ENCODE data around the gene CDH12.

The CDH12 gene

GRCh38 chr5:22495016-22495720 lies 358.0 kb downstream of the CDH12 start:
- Histone ChIP-seq H3K4me3 (ENCODE audit: low read depth, low read length) (no peak overlapping the region), H3K79me1 (ENCODE audit: low read length) (no peaks in the 10 kb centered on the region), H3K9ac (ENCODE audit: low read length) (no peak overlapping the region), H4K8ac (ENCODE audit: low read depth, low read length) (no peak overlapping the region), H3K23ac (ENCODE audit: low read length) (no peak overlapping the region), H2AK5ac (ENCODE audit: low read length) (no peak overlapping the region), H2BK5ac (ENCODE audit: low read depth, low read length, poor library complexity) (no peak overlapping the region), H3K9me3 (ENCODE audit: insufficient read depth, low read depth, low read length) (peaks cover 1% of the 10 kb centered on the region), H3K36me3 (ENCODE audit: control insufficient read depth in 1 of 2, insufficient read depth in 2 of 2, low read length in 2 of 2) (no peaks in the 10 kb centered on the region), H3K79me2 (ENCODE audit: control insufficient read depth, insufficient read depth, low read length, poor library complexity) (no peaks in the 10 kb centered on the region), H2BK12ac (ENCODE audit: low read length) (no peak overlapping the region), H3K4me2 (ENCODE audit: low read length) (no peak overlapping the region), H3K27ac (ENCODE audit: low read depth, low read length) (no peak overlapping the region), H3K27me3 (ENCODE audit: insufficient read depth, low read length) (no peaks in the 10 kb centered on the region), H3K18ac (ENCODE audit: low read length) (no peak overlapping the region), H2AFZ (ENCODE audit: insufficient read depth, low read length, poor library complexity) (no peak overlapping the region), H3K14ac (ENCODE audit: low read length) (no peak overlapping the region), H3K4me1 (ENCODE audit: control insufficient read depth in 1 of 2, insufficient read depth in 2 of 2, low read length in 2 of 2) (no peaks in the 10 kb centered on the region), H4K12ac (ENCODE audit: low read depth, low read length) (no peak overlapping the region), H2BK120ac (ENCODE audit: insufficient read depth, low read length, poor library complexity) (no peak overlapping the region), H3K4ac (ENCODE audit: low read depth, low read length) (no peak overlapping the region), H4K91ac (ENCODE audit: low read depth, low read length) (no peak overlapping the region)
- DNase-seq = no peak
- no CpG with 5 or more reads among the region's 2 CpGs for WGBS (ENCODE audit: extremely low coverage, insufficient coverage, insufficient read length)

GRCh38 chr5:22488427-22488826 lies 364.7 kb downstream of the CDH12 start:
- H3K4me2 ChIP-seq (ENCODE audit: low read length) = no peak overlapping the region
- H2BK5ac ChIP-seq (ENCODE audit: low read depth, low read length, poor library complexity) = no peak overlapping the region

DNA sequence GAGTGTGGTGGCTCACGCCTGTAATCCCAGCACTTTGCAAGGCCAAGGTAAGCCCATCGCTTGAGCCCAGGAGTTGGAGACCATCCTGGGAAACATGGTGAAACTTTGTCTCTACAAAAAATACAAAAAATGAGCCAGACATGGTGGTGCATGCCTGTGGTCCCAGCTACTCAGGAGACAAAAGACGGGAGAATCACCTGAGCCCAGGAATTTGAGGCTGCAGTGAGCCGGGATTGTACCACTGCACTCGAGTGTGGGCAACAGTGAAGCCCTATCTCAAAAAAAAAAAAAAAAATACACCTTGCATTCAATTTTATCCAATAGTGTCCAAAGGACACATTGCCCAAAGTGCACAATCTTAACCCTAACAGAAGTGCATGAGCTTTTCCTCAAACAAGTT lies 372.8 kb downstream of the CDH12 start:
- Histone ChIP-seq H3K4me2 (ENCODE audit: low read length) (no peak overlapping the region), H3K4ac (ENCODE audit: low read depth, low read length) (no peak overlapping the region), H3K23ac (ENCODE audit: low read length) (no peak overlapping the region), H3K18ac (ENCODE audit: low read length) (no peak overlapping the region), H3K4me1 (ENCODE audit: control insufficient read depth in 1 of 2, insufficient read depth in 2 of 2, low read length in 2 of 2) (no peaks in the 10 kb centered on the region), H3K14ac (ENCODE audit: low read length) (no peak overlapping the region), H3K27me3 (ENCODE audit: insufficient read depth, low read length) (no peaks in the 10 kb centered on the region), H3K79me2 (ENCODE audit: control insufficient read depth, insufficient read depth, low read length, poor library complexity) (no peaks in the 10 kb centered on the region), H2BK5ac (ENCODE audit: low read depth, low read length, poor library complexity) (no peak overlapping the region), H3K36me3 (ENCODE audit: control insufficient read depth in 1 of 2, insufficient read depth in 2 of 2, low read length in 2 of 2) (no peaks in the 10 kb centered on the region), H3K4me3 (ENCODE audit: low read depth, low read length) (no peak overlapping the region), H2BK12ac (ENCODE audit: low read length) (no peak overlapping the region), H2AK5ac (ENCODE audit: low read length) (no peak overlapping the region), H4K12ac (ENCODE audit: low read depth, low read length) (no peak overlapping the region), H3K27ac (ENCODE audit: low read depth, low read length) (no peak overlapping the region), H3K9me3 (ENCODE audit: insufficient read depth, low read depth, low read length) (no peaks in the 10 kb centered on the region), H2BK120ac (ENCODE audit: insufficient read depth, low read length, poor library complexity) (no peak overlapping the region), H4K8ac (ENCODE audit: low read depth, low read length) (no peak overlapping the region), H4K91ac (ENCODE audit: low read depth, low read length) (no peak overlapping the region), H2AFZ (ENCODE audit: insufficient read depth, low read length, poor library complexity) (no peak overlapping the region), H3K9ac (ENCODE audit: low read length) (no peak overlapping the region), H3K79me1 (ENCODE audit: low read length) (no peaks in the 10 kb centered on the region)
- WGBS (ENCODE audit: extremely low coverage, insufficient coverage, insufficient read length) = no CpG with 5 or more reads among the region's 5 CpGs
- no peak for DNase-seq

More at GRCh38 chr5:22488427-22488826, 364.7 kb downstream of the CDH12 start:
- H2BK12ac ChIP-seq (ENCODE audit: low read length) = no peak overlapping the region
- H2BK120ac ChIP-seq (ENCODE audit: insufficient read depth, low read length, poor library complexity) = no peak overlapping the region
- H3K27me3 ChIP-seq (ENCODE audit: insufficient read depth, low read length) = no peaks in the 10 kb centered on the region
- no peak overlapping the region for H4K8ac ChIP-seq (ENCODE audit: low read depth, low read length)
- no peak for DNase-seq
- H3K9ac ChIP-seq (ENCODE audit: low read length) = no peak overlapping the region
- H3K18ac ChIP-seq (ENCODE audit: low read length) = no peak overlapping the region
- H3K9me3 ChIP-seq (ENCODE audit: insufficient read depth, low read depth, low read length) = no peaks in the 10 kb centered on the region
- H4K12ac ChIP-seq (ENCODE audit: low read depth, low read length) = no peak overlapping the region
- no peaks in the 10 kb centered on the region for H3K79me2 ChIP-seq (ENCODE audit: control insufficient read depth, insufficient read depth, low read length, poor library complexity)
- no peaks in the 10 kb centered on the region for H3K4me1 ChIP-seq (ENCODE audit: control insufficient read depth in 1 of 2, insufficient read depth in 2 of 2, low read length in 2 of 2)
- no peak overlapping the region for H3K4ac ChIP-seq (ENCODE audit: low read depth, low read length)
- H3K36me3 ChIP-seq (ENCODE audit: control insufficient read depth in 1 of 2, insufficient read depth in 2 of 2, low read length in 2 of 2) = no peaks in the 10 kb centered on the region
- no peak overlapping the region for H4K91ac ChIP-seq (ENCODE audit: low read depth, low read length)
- no peaks in the 10 kb centered on the region for H3K79me1 ChIP-seq (ENCODE audit: low read length)
- no peak overlapping the region for H3K27ac ChIP-seq (ENCODE audit: low read depth, low read length)
- no peak overlapping the region for H3K4me3 ChIP-seq (ENCODE audit: low read depth, low read length)
- no peak overlapping the region for H2AK5ac ChIP-seq (ENCODE audit: low read length)
- H3K23ac ChIP-seq (ENCODE audit: low read length) = no peak overlapping the region
- no peak overlapping the region for H2AFZ ChIP-seq (ENCODE audit: insufficient read depth, low read length, poor library complexity)
- no peak overlapping the region for H3K14ac ChIP-seq (ENCODE audit: low read length)

DNA sequence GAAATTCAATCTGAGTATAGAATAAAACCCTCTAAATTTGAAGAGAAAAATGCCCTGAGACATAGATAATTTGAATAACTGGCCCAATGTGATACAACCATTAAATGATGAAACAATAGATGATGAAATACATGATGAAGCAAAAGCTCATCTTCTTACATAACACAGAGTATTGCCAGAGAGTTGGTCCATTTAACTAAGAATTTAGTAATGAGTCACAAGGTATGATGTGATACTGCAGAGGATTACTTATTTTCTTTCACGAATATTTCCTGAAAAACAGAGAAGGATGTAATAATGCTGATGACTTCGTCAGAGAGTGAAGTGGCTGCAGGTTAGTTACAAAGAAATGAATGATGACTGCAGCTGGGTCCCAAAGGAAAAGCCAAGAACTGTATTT lies 379.3 kb downstream of the CDH12 start:
- Histone ChIP-seq H3K4me1 (ENCODE audit: control insufficient read depth in 1 of 2, insufficient read depth in 2 of 2, low read length in 2 of 2) (no peaks in the 10 kb centered on the region), H3K27me3 (ENCODE audit: insufficient read depth, low read length) (no peaks in the 10 kb centered on the region), H3K27ac (ENCODE audit: low read depth, low read length) (no peak overlapping the region), H4K8ac (ENCODE audit: low read depth, low read length) (no peak overlapping the region), H3K9me3 (ENCODE audit: insufficient read depth, low read depth, low read length) (no peaks in the 10 kb centered on the region), H3K79me1 (ENCODE audit: low read length) (no peaks in the 10 kb centered on the region), H3K4me2 (ENCODE audit: low read length) (no peak overlapping the region), H3K79me2 (ENCODE audit: control insufficient read depth, insufficient read depth, low read length, poor library complexity) (no peaks in the 10 kb centered on the region), H2AFZ (ENCODE audit: insufficient read depth, low read length, poor library complexity) (no peak overlapping the region), H2AK5ac (ENCODE audit: low read length) (no peak overlapping the region), H3K4ac (ENCODE audit: low read depth, low read length) (no peak overlapping the region), H2BK12ac (ENCODE audit: low read length) (no peak overlapping the region), H3K18ac (ENCODE audit: low read length) (no peak overlapping the region), H3K14ac (ENCODE audit: low read length) (no peak overlapping the region), H2BK120ac (ENCODE audit: insufficient read depth, low read length, poor library complexity) (no peak overlapping the region), H3K23ac (ENCODE audit: low read length) (no peak overlapping the region), H3K36me3 (ENCODE audit: control insufficient read depth in 1 of 2, insufficient read depth in 2 of 2, low read length in 2 of 2) (no peaks in the 10 kb centered on the region), H3K4me3 (ENCODE audit: low read depth, low read length) (no peak overlapping the region), H4K91ac (ENCODE audit: low read depth, low read length) (no peak overlapping the region), H3K9ac (ENCODE audit: low read length) (no peak overlapping the region), H4K12ac (ENCODE audit: low read depth, low read length) (no peak overlapping the region), H2BK5ac (ENCODE audit: low read depth, low read length, poor library complexity) (no peak overlapping the region)
- no peak for DNase-seq
- no CpG with 5 or more reads among the region's 2 CpGs for WGBS (ENCODE audit: extremely low coverage, insufficient coverage, insufficient read length)

Data from trophoblast cell (in vitro differentiated cells and primary cell).